GM12874 (cell line): ENCODE measurements around the gene NPDC1.

Experiments used
- CTCF ChIP-seq: IDR thresholded peaks from 2 replicates; pipeline ENCODE4 v1.5.1; 2011; ENCODE audit warnings: low read depth, mild to moderate bottlenecking, control low read depth, low read length, moderate library complexity; ENCODE audit not compliant: insufficient read depth

Gene NPDC1

GRCh38 chr9:137030538-137031527 lies 15.1 kb downstream of the NPDC1 start:
- TF ChIP-seq CTCF = no peak

GRCh38 chr9:137030006-137030405 lies 16.0 kb downstream of the NPDC1 start:
- TF ChIP-seq CTCF = no peak

GRCh38 chr9:137029058-137029936 lies 16.7 kb downstream of the NPDC1 start:
- TF ChIP-seq CTCF = peak; percentile 97

GRCh38 chr9:137028263-137029057 lies 17.5 kb downstream of the NPDC1 start:
- peak; percentile 85 for TF ChIP-seq CTCF

- TF ChIP-seq CTCF = no peak
Measured at GRCh38 chr9:137027369-137028262, 18.4 kb downstream of the NPDC1 start, which contains the start of gene ABCA2. ABCA2 (minus strand) TSS chr9:137028237; CDS start chr9:137028140, 97 bp downstream.

- TF ChIP-seq CTCF = no peak
Measured at GRCh38 chr9:137026828-137027227, 19.1 kb downstream of the NPDC1 start.
